GM18951 (cell line): ENCODE results near the gene ROBO2.

ENCODE experiments used
- POLR2A ChIP-seq: IDR thresholded peaks from 4 replicates; pipeline ENCODE4 v1.6.1; 2011; ENCODE audit warnings: mild to moderate bottlenecking; ENCODE audit not compliant: insufficient read length, insufficient read depth; ENCODE audit errors: extremely low read depth
- in situ Hi-C: fragments of 300-500 bp; cut with MboI; formaldehyde crosslinking; loops from one replicate; pipeline ENCODE4 v1.12.0; 2022; ENCODE audit warnings: low sequenced_read_pairs, mixed read lengths, inconsistent platforms; ENCODE audit not compliant: unreplicated experiment

The ROBO2 gene

GRCh38 chr3:77326586-77326985 is 286.7 kb downstream of the ROBO2 start:
- TF ChIP-seq POLR2A: no peak
- in situ Hi-C loops: no loop called here

- TF ChIP-seq POLR2A: no peak
- in situ Hi-C loops: no loop called here
Observed at GRCh38 chr3:77328690-77329089, 288.8 kb downstream of the ROBO2 start.

GRCh38 chr3:77329116-77329515 is 289.2 kb downstream of the ROBO2 start:
- in situ Hi-C loops: no loop called here
- no peak for TF ChIP-seq POLR2A

- no peak for TF ChIP-seq POLR2A
- in situ Hi-C loops: no loop called here
Observed at GRCh38 chr3:77338195-77338594, 298.3 kb downstream of the ROBO2 start.

GRCh38 chr3:77342027-77342426 is 302.1 kb downstream of the ROBO2 start:
- in situ Hi-C loops: no loop called here
- TF ChIP-seq POLR2A: no peak

- in situ Hi-C loops: no loop called here
- no peak for TF ChIP-seq POLR2A
Observed at GRCh38 chr3:77342688-77343087, 302.8 kb downstream of the ROBO2 start.

GRCh38 chr3:77345009-77345408 is 305.1 kb downstream of the ROBO2 start:
- in situ Hi-C loops: no loop called here
- TF ChIP-seq POLR2A: no peak

- TF ChIP-seq POLR2A: no peak
- in situ Hi-C loops: no loop called here
Observed at GRCh38 chr3:77348244-77348855, 308.5 kb downstream of the ROBO2 start.

- in situ Hi-C loops: no loop called here
Observed at GRCh38 chr3:77354958-77355357, 315.1 kb downstream of the ROBO2 start.

GRCh38 chr3:77362936-77363335 is 323.0 kb downstream of the ROBO2 start:
- in situ Hi-C loops: no loop called here
- no peak for TF ChIP-seq POLR2A

More at GRCh38 chr3:77354958-77355357, 315.1 kb downstream of the ROBO2 start:
- no peak for TF ChIP-seq POLR2A

- no peak for TF ChIP-seq POLR2A
- in situ Hi-C loops: no loop called here
Observed at GRCh38 chr3:77365152-77365551, 325.3 kb downstream of the ROBO2 start.

GRCh38 chr3:77370413-77370812 is 330.5 kb downstream of the ROBO2 start:
- no peak for TF ChIP-seq POLR2A
- in situ Hi-C loops: no loop called here

GRCh38 chr3:77372018-77372417 is 332.1 kb downstream of the ROBO2 start:
- no peak for TF ChIP-seq POLR2A
- in situ Hi-C loops: no loop called here

GRCh38 chr3:77372634-77373346 is 332.9 kb downstream of the ROBO2 start:
- TF ChIP-seq POLR2A: no peak
- in situ Hi-C loops: no loop called here
